ENCODE data around the gene FBXO3.

The FBXO3 gene

DNA sequence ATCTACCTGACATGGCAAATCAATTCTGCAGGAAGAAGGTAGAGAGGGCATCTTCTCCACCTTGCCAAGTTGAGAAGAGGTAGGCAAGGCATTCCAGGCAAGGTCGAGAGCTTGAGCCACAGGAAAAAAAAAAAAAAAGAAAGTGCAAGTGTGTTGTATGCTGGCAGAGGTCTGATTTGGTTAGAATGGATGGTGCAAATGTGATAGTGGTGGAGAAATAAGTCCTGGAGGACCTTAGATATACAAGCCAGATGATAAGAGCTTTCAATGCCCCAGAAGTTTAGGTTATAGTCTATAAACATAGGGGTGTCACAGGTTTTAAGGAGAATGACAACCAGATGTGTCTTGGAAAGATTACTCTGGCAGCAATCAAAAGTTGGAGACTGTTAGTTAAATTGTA lies 1.4 kb downstream of the FBXO3 start:
- no peak for DNase-seq (ENCODE audit: low spot score)

DNA sequence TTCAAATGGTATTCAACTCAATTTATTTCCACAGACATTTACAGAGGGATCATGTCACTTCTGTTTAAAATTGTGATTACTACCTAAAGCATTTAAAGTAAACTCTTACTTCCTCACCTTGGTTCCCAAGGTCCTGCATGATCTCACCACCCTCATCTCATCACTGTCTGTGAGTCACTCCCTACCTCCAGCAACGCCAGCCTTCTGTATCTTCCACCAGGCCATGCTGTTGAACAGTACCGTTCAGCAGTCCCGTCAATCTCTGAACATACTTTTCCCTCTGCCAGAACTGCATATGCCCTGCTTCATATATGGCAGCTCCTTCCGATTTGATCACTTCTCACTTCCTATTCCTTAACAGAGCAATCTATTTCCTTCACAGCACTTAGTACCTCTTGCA lies 2.0 kb downstream of the FBXO3 start:
- no peak for DNase-seq (ENCODE audit: low spot score)

- DNase-seq (ENCODE audit: low spot score), result no peak
Measured at GRCh38 chr11:33770236-33770635, 4.1 kb downstream of the FBXO3 start.

DNA sequence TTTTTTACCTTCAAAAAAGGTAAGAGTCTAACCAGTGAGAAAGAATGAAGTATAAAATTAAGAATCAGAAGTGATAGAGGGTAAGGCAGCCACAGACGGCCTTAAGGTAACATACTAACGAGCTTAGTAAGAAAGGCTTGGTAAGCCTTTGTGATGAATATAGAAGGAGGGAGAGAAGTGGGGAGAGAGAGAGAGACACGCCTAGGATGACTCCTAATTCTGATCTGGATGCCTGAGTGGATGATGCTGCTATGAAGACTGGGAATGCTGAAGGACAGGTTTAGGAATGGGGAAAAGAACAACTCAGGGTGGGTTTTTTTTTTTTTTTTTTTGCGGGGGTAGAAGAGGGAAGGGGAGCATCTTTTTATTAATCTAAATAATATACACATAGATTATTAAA lies 4.8 kb downstream of the FBXO3 start:
- no peak for DNase-seq (ENCODE audit: low spot score)

- no peak for DNase-seq (ENCODE audit: low spot score)
Measured at GRCh38 chr11:33767624-33768023, 6.7 kb downstream of the FBXO3 start.

DNA sequence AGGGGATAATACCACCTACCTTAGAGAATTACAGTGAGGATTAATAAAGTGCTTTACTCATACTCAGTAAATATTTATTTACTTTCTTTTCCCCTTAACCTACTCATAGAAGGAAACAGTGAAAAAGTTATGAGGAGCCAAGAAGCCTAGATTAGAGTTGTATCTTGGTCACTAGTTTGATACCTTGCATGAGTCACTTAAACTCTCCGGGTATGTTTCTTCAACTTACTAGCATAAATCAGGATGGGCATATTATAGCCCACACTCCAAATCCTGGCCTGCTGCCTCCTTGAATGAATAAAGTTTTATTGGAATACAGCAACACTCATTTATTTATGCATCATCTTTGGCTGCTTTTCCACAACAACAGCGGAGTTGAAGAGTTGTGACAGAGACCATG lies 8.2 kb downstream of the FBXO3 start:
- DNase-seq (ENCODE audit: low spot score), result no peak

DNA sequence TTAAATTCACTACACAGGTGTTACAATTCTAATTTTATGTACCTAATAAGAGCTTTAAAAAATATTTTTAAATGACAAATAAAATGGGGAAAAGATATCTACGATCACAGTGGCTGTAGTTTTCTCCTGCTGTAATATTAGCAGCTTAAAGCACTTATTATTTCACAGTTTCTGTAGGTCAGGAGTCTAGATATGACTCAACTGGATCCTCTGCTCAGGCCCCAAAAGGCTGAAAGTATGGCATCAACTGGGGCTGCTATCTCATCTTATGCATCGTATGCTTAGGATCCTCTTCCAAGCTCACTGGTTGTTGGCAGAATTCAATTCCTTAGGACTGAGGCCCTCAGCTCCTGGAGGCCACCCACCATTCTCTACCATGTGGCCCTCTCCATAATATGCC lies 12.8 kb downstream of the FBXO3 start:
- DNase-seq (ENCODE audit: low spot score), result no peak

DNA sequence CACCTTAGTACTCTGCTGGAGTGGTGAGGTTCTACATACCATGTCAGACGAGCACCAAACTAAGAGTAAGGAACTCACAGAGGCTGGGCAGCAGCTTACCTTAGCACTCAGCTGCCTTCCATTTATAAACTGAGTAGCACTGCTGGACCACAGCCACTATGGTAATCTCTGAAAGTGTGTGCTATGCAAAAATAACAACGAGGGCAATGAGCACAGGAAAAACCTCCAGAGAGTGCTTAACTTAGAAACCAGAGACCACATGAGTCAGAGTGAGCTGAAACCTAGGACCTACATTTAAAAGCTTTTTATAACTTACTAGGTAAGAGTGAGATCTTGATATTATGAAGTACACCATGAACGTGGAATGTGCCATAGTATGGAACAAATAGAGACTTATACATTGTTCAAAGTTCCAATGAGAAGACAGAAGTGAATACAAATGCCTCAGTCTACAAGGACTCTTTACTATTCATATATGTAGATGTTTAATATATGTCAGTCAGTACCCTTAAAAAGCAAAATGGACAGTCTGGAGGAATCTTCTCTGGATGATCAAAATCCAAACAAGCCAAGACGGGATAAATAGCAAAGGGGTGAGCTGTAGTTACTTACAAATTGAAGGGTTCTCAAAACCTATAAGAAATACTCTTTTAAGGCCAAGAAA lies 20.9 kb downstream of the FBXO3 start:
- peak; percentile 30 for DNase-seq (ENCODE audit: low spot score)

DNA sequence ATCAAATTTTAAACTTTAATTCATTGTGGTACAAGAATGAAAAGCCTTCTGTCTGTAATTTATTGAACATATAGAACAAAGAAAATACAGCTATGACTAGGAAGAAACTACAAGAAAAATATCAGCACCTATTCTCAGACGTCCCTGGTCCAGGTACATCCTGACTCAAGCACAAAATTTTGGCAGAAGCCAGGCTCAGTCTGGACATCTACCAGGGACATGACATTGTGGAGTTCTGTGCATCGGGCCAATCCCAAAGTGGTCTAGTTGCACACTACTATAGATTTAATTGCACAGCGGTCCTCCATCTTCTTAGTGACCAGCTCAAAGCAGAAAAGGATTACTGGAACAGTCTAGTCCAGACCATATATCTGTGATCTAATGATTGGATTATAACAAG lies 22.4 kb downstream of the FBXO3 start:
- no peak for DNase-seq (ENCODE audit: low spot score)

GRCh38 chr11:33747979-33748378 lies 26.3 kb downstream of the FBXO3 start:
- DNase-seq (ENCODE audit: low spot score), result peak; percentile 17

- DNase-seq (ENCODE audit: low spot score), result no peak
Measured at GRCh38 chr11:33743291-33743690, 31.0 kb downstream of the FBXO3 start.

- peak; percentile 47 for DNase-seq (ENCODE audit: low spot score)
Measured at GRCh38 chr11:33742249-33742851, 32.0 kb downstream of the FBXO3 start.

GRCh38 chr11:33741806-33742205 lies 32.5 kb downstream of the FBXO3 start:
- no peak for DNase-seq (ENCODE audit: low spot score)

GRCh38 chr11:33737362-33737821 lies 36.9 kb downstream of the FBXO3 start:
- DNase-seq (ENCODE audit: low spot score), result no peak

DNA sequence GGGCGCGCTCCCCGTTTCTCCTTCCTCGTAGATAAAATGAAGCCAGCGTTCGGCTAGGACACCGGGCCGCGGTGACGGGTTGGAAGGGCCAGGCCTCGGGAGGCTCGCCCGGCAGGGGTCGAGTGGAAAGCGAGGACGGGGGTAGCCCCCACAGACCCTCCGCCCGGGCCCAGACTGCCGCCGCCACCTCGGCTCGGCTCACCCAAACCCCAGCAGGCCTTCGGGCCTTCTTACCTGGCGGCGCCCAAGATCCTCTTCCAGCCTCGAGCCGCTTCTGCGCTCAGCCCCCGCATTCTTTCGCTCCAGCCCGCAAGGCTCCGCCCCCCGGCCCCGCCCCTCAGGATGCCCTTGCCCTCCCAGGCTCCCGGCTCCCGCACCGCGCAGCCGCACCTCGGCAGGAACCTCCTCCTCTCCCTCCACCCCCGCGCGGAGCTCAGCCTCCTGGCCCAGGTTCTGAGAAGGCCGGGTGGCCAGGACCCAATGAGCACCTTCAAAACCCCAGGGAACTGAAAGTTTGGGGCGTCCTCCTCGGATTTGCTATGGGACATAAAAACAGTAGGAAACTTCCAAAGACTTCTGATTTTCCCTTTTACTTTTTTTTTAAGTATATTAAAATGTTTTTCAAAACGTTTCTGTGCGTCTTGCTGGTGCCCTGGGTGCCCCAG lies 38.0 kb downstream of the FBXO3 start, which contains the start of gene CD59:
Gene CD59, minus strand, starts transcription at position 276 of the 665 bp plus-strand sequence. CDS start 13,978 bp downstream, outside the sequence.
- DNase-seq (ENCODE audit: low spot score), result peak; percentile 98

DNA sequence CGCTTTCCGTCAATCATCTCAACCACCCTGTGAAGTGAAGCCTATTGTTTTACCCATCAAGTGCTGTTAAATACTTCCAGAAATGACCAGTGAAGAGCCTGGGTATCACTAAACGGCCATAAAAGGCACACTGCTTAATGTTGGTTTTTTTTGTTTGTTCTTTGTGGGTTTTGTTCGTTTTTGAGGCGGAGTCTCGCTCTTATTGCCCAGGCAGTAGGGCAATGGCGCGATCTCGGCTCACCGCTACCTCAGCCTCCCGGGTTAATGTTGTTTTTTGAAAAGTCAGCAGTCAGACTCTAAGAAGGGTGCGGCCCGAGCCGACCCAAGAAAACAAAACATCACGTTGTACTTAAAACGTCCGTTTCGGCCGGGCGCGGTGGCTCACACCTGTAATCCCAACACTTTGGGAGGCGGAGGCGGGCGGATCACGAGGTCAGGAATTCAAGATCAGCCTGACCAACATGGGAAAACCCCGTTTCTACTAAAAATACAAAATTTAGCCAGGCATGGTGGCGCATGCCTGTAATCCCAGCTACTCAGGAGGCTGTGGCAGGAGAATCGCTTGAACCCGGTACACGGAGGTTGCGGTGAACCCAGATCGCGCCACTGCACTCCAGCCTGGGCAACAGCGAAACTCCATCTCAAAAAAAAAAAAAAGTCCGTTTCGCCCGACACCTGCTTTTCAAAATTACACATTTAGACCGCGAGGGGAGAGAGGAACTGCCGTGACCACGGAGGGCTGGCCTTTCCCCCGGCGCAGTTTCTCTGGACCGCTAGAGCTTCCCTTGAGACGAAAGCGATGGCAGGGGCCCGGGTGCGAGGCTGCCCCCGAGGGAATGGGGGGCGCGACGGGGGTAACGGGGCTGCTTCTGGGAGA lies 38.8 kb downstream of the FBXO3 start:
- DNase-seq (ENCODE audit: low spot score), result no peak

- DNase-seq (ENCODE audit: low spot score), result peak; percentile 22
Measured at GRCh38 chr11:33734441-33735270, 39.7 kb downstream of the FBXO3 start.

DNA sequence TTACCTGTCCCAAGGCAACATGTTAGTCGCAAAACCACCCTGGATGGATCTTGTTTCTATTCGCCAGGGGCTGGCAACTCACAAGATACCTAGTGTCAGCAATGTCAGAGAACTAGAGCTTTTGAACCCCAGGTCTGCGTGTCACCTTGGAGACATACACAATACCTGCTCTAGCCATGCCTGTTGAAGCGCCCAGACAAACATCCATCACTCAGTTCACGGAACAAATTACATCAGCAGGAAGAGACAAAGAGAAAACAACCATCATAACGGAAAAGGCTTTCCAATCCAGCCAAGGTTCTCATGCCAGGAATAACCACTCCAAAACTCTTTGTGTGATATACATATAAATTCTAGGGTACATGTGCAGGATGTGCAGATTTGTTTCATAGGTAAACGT lies 40.3 kb downstream of the FBXO3 start:
- DNase-seq (ENCODE audit: low spot score), result no peak

GRCh38 chr11:33731723-33732531 lies 42.4 kb downstream of the FBXO3 start:
- no peak for DNase-seq (ENCODE audit: low spot score)

GRCh38 chr11:33730716-33731115 lies 43.6 kb downstream of the FBXO3 start:
- DNase-seq (ENCODE audit: low spot score), result no peak
